ENCODE data around the gene RARS1. TPM values are rescaled to one million over a fixed set of nuclear protein-coding genes. Genes with fewer than 3 reads are reported as not detected.

The RARS1 gene
- total and polyA plus RNA-seq, 2 experiments from 2014 or later: 56.2 to 187 TPM

DNA sequence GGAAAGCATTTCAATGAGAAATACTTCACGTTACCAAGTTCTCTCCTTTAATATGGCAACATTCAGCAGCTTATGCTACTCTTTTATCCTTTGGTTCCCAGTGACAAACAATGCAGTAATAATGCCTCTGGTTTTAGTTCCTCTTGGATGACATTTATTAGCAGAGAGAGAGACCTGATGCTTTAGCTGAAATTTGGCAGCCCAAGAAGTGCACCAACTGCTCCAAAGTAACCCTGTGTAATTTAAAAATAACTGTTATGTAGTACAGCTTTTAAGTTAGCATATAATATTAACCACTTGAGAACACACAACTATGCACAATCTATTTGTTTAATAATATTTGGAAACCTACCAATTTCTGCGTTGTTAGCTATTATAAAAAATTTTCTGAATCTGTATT, 71.1 kb downstream of the RARS1 start:
- no peak overlapping the region for H3K4me2 ChIP-seq
- H2AFZ ChIP-seq: no peak overlapping the region
- H4K20me1 ChIP-seq (ENCODE audit: insufficient read depth, poor library complexity, severe bottlenecking): peaks cover 8% of the 10 kb centered on the region
- H3K79me2 ChIP-seq: peaks cover 59% of the 10 kb centered on the region
- no peak for DNase-seq (ENCODE audit: low spot score)
- no peak overlapping the region for H3K27ac ChIP-seq
- TF ChIP-seq EZH2 (IDR thresholded peaks at IDR 0.05; ENCODE audit: borderline replicate concordance) (no peak), EZH2phosphoT487 (IDR thresholded peaks at IDR 0.05; ENCODE audit: low read depth, severe bottlenecking, unreplicated experiment) (no peak), CTCF (IDR thresholded peaks at IDR 0.05; ENCODE audit: poor library complexity) (no peak)
- no peaks in the 10 kb centered on the region for H3K9me3 ChIP-seq (ENCODE audit: low read depth)
- no peaks in the 10 kb centered on the region for H3K27me3 ChIP-seq
- H3K4me3 ChIP-seq: no peak overlapping the region
- no peaks in the 10 kb centered on the region for H3K9me2 ChIP-seq (replicated peaks; ENCODE audit: insufficient read depth)
- WGBS (ENCODE audit: low lambda C conversion rate, missing lambda C conversion rate): 87% methylated on average over 2 of the region's 2 CpGs
- H3K4me1 ChIP-seq (ENCODE audit: insufficient read depth): peaks cover 7% of the 10 kb centered on the region
- H3K36me3 ChIP-seq (replicated peaks; ENCODE audit: insufficient read depth, low read depth): peaks cover 6% of the 10 kb centered on the region

- H3K79me2 ChIP-seq: peaks cover 70% of the 10 kb centered on the region
- peaks cover 14% of the 10 kb centered on the region for H3K4me1 ChIP-seq (ENCODE audit: insufficient read depth)
- H3K4me3 ChIP-seq: no peak overlapping the region
- TF ChIP-seq EZH2 (IDR thresholded peaks at IDR 0.05; ENCODE audit: borderline replicate concordance) (no peak), CTCF (IDR thresholded peaks at IDR 0.05; ENCODE audit: poor library complexity) (no peak), EZH2phosphoT487 (IDR thresholded peaks at IDR 0.05; ENCODE audit: low read depth, severe bottlenecking, unreplicated experiment) (no peak)
- no peaks in the 10 kb centered on the region for H3K9me3 ChIP-seq (ENCODE audit: low read depth)
- WGBS (ENCODE audit: low lambda C conversion rate, missing lambda C conversion rate): 74% methylated on average over 2 of the region's 2 CpGs
- H4K20me1 ChIP-seq (ENCODE audit: insufficient read depth, poor library complexity, severe bottlenecking): peaks cover 20% of the 10 kb centered on the region
- no peaks in the 10 kb centered on the region for H3K36me3 ChIP-seq (replicated peaks; ENCODE audit: insufficient read depth, low read depth)
- no peak for DNase-seq (ENCODE audit: low spot score)
- H3K4me2 ChIP-seq: peak overlapping the region; percentile 20
- H3K9me2 ChIP-seq (replicated peaks; ENCODE audit: insufficient read depth): no peaks in the 10 kb centered on the region
- no peak overlapping the region for H2AFZ ChIP-seq
- no peaks in the 10 kb centered on the region for H3K27me3 ChIP-seq
- H3K27ac ChIP-seq: peak overlapping the region; percentile 57
Measured at GRCh38 chr5:168562279-168562678, 76.0 kb downstream of the RARS1 start.

DNA sequence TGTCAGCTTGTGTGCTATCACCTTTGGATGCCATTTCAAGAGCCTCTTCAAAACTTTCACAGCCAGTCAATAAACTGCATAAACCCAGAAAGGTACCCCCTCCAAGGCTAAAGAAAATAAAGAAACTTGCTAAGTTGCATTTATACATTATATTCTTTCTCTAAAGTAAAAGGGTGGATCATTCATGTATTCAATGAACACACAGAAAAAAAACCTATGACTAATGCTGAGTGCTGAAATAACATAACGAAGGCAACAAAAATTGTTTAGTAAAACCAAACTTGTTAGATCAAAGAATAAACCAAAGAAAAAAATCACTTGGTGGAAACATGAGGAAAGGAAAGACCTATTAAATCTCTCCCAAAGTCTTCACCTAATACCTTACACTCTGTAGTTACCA, 77.7 kb downstream of the RARS1 start:
- Histone ChIP-seq H3K4me3 (no peak overlapping the region), H3K79me2 (peaks cover 79% of the 10 kb centered on the region), H3K9me2 (replicated peaks; ENCODE audit: insufficient read depth) (no peaks in the 10 kb centered on the region), H3K27ac (no peak overlapping the region), H4K20me1 (ENCODE audit: insufficient read depth, poor library complexity, severe bottlenecking) (peaks cover 36% of the 10 kb centered on the region), H3K36me3 (replicated peaks; ENCODE audit: insufficient read depth, low read depth) (no peaks in the 10 kb centered on the region), H2AFZ (no peak overlapping the region), H3K27me3 (no peaks in the 10 kb centered on the region), H3K4me1 (ENCODE audit: insufficient read depth) (peaks cover 14% of the 10 kb centered on the region), H3K4me2 (no peak overlapping the region), H3K9me3 (ENCODE audit: low read depth) (no peaks in the 10 kb centered on the region)
- no peak for TF ChIP-seq EZH2 (IDR thresholded peaks at IDR 0.05; ENCODE audit: borderline replicate concordance)
- no peak for TF ChIP-seq EZH2phosphoT487 (IDR thresholded peaks at IDR 0.05; ENCODE audit: low read depth, severe bottlenecking, unreplicated experiment)
- no peak for TF ChIP-seq CTCF (IDR thresholded peaks at IDR 0.05; ENCODE audit: poor library complexity)
- no peak for DNase-seq (ENCODE audit: low spot score)
- 95% methylated on average over 1 of the region's 1 CpG for WGBS (ENCODE audit: low lambda C conversion rate, missing lambda C conversion rate)

DNA sequence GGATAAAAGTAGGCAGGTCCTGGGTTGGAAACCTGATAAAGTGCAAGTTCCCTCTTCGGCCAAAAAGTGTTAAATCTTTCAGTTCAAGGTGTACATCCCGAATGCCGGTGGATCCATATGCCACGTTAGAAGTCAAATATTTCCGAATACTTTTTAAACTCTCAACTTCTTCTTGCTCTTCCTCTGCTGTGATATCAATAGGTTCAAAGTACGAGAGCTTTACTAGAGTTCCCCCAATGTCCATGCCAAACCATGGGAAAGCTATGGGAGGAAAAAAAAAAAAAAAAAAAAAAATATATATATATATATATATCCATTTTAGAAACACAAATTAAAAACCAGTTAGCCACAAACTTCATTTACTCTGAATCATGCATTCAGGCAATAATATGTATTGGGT, 82.5 kb downstream of the RARS1 start:
- no peaks in the 10 kb centered on the region for H3K9me3 ChIP-seq (ENCODE audit: low read depth)
- no peaks in the 10 kb centered on the region for H3K4me1 ChIP-seq (ENCODE audit: insufficient read depth)
- H3K27ac ChIP-seq: no peak overlapping the region
- no peaks in the 10 kb centered on the region for H3K9me2 ChIP-seq (replicated peaks; ENCODE audit: insufficient read depth)
- no peaks in the 10 kb centered on the region for H3K27me3 ChIP-seq
- H2AFZ ChIP-seq: no peak overlapping the region
- H3K36me3 ChIP-seq (replicated peaks; ENCODE audit: insufficient read depth, low read depth): no peaks in the 10 kb centered on the region
- 97% methylated on average over 6 of the region's 6 CpGs for WGBS (ENCODE audit: low lambda C conversion rate, missing lambda C conversion rate)
- peaks cover 67% of the 10 kb centered on the region for H4K20me1 ChIP-seq (ENCODE audit: insufficient read depth, poor library complexity, severe bottlenecking)
- DNase-seq (ENCODE audit: low spot score): no peak
- no peak overlapping the region for H3K4me2 ChIP-seq
- no peak overlapping the region for H3K4me3 ChIP-seq
- peaks cover 89% of the 10 kb centered on the region for H3K79me2 ChIP-seq
- TF ChIP-seq CTCF (IDR thresholded peaks at IDR 0.05; ENCODE audit: poor library complexity): no peak
- no peak for TF ChIP-seq EZH2 (IDR thresholded peaks at IDR 0.05; ENCODE audit: borderline replicate concordance)
- TF ChIP-seq EZH2phosphoT487 (IDR thresholded peaks at IDR 0.05; ENCODE audit: low read depth, severe bottlenecking, unreplicated experiment): no peak
